ENCODE data around the gene SEMA4C.

DNA sequence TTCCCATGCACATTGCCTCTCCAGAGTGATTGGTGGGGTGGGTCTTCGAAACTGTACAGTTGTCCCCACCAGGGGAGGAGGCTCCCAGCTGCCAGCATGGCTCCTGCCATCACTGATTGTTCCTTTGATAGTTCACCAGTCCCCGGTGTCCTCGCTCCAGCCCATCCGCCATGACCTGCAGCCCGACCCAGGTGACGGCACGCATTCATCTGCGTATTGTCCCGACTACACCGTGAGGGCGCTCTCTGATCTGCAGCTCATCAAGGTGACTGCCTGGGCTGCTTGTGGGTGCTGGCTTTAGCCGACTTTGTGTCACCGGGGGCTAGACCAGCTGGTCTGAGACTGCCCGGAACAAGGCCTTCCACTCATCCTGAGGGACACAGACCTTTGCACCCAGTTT is 41.4 kb downstream of the SEMA4C start:
- TF ChIP-seq POLR2A (IDR thresholded peaks at IDR 0.05; ENCODE audit: low read depth) (no peak), POLR2AphosphoS5 (IDR thresholded peaks at IDR 0.05) (no peak), EP300 (IDR thresholded peaks at IDR 0.05) (no peak)
- TF ChIP-seq, protein P1, sequence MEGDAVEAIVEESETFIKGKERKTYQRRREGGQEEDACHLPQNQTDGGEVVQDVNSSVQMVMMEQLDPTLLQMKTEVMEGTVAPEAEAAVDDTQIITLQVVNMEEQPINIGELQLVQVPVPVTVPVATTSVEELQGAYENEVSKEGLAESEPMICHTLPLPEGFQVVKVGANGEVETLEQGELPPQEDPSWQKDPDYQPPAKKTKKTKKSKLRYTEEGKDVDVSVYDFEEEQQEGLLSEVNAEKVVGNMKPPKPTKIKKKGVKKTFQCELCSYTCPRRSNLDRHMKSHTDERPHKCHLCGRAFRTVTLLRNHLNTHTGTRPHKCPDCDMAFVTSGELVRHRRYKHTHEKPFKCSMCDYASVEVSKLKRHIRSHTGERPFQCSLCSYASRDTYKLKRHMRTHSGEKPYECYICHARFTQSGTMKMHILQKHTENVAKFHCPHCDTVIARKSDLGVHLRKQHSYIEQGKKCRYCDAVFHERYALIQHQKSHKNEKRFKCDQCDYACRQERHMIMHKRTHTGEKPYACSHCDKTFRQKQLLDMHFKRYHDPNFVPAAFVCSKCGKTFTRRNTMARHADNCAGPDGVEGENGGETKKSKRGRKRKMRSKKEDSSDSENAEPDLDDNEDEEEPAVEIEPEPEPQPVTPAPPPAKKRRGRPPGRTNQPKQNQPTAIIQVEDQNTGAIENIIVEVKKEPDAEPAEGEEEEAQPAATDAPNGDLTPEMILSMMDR (IDR thresholded peaks at IDR 0.05), result no peak
